SU-DHL-6 (cell line): ENCODE measurements around the gene UBAC2.

Source experiments
- EZH2phosphoT487 ChIP-seq: fragments of 200-600 bp; sonication (generic), shearing (Covaris generic); conservative IDR thresholded peaks from 2 replicates; pipeline ENCODE4 v1.6.1; 2018; ENCODE audit warnings: mild to moderate bottlenecking, antibody characterized with exemption, low read length, moderate library complexity, mixed read lengths
- TF ChIP-seq, protein P1 (sequence below): fragments of 200-600 bp; sonication (generic); IDR thresholded peaks from one replicate; pipeline ENCODE4 v1.5.1; 2017; ENCODE audit warnings: antibody characterized with exemption, mild to moderate bottlenecking, low read length, moderate library complexity; ENCODE audit not compliant: insufficient read depth, poor library complexity, severe bottlenecking

DNA sequence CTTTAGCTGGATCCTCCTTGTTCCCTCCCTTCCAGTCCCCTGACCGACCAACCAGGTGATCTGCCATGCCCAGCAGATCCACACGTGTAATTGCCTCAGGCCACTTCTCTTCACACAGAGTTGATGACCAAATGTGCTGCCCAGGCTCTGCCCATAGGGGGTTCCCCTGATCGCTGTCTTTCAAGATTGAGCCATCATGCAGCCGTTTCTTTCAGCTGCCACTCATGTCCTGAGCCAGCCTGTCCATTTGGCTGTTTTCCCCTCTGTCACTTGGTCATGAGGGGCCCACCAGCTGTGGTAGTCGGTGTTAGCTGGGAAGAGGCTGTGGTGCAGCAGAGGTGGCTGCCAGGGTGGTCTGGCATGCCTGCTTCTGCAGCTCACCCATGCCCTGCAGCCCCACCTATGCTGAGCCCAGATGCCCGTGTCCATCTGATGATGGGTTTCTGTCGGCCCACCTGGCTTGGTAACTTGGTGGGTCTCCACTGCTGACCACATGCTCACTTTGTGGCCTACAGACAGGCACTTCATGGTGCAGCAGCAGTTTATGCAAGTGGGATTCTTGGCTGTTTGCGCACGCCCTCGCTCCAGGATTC lies 142.2 kb downstream of the UBAC2 start:
- TF ChIP-seq, protein P1, sequence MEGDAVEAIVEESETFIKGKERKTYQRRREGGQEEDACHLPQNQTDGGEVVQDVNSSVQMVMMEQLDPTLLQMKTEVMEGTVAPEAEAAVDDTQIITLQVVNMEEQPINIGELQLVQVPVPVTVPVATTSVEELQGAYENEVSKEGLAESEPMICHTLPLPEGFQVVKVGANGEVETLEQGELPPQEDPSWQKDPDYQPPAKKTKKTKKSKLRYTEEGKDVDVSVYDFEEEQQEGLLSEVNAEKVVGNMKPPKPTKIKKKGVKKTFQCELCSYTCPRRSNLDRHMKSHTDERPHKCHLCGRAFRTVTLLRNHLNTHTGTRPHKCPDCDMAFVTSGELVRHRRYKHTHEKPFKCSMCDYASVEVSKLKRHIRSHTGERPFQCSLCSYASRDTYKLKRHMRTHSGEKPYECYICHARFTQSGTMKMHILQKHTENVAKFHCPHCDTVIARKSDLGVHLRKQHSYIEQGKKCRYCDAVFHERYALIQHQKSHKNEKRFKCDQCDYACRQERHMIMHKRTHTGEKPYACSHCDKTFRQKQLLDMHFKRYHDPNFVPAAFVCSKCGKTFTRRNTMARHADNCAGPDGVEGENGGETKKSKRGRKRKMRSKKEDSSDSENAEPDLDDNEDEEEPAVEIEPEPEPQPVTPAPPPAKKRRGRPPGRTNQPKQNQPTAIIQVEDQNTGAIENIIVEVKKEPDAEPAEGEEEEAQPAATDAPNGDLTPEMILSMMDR, result no peak
- TF ChIP-seq EZH2phosphoT487, result no peak
